Keratinocyte (primary cell): ENCODE data around the gene KRTAP4-16. TPM values are rescaled to one million over a fixed set of nuclear protein-coding genes. Genes with fewer than 3 reads are reported as not detected.
"Not testable (repeated sequence)": the region's sequence is repeated elsewhere in the genome, so short reads cannot be mapped to it uniquely, and the experiment has no call there.

Experiments
- DNase-seq: peaks from one replicate; pipeline ENCODE4 v3.0.0-alpha.2; 2011; ENCODE audit warnings: low read depth, missing footprints, low spot score
- FAIRE-seq: peaks from 2 replicates; lab custom pipeline; 2011; peaks lifted over from hg19 to GRCh38; lab: Jason Lieb, UNC
- H2AFZ ChIP-seq: 2 replicates; pipeline ENCODE4 v1.6.0; 2012; ENCODE audit warnings: low read length, control low read depth, inconsistent platforms; ENCODE audit not compliant: control insufficient read depth
- H3K27ac ChIP-seq: 2 replicates; pipeline ENCODE4 v1.5.1; 2011; ENCODE audit warnings: low read length; ENCODE audit not compliant: control insufficient read depth, insufficient read depth
- H3K27me3 ChIP-seq: 3 replicates; pipeline ENCODE4 v1.6.0; 2011; ENCODE audit warnings: low read length; ENCODE audit not compliant: control insufficient read depth, insufficient read depth; ENCODE audit errors: extremely low read depth
- H3K36me3 ChIP-seq, 2 experiments: 2 replicates in 1 of 2; 3 replicates in 1 of 2; pipeline ENCODE4 v1.5.1; 2011; ENCODE audit warnings: low read length in 2 of 2, mild to moderate bottlenecking in 1 of 2; ENCODE audit not compliant: control insufficient read depth in 2 of 2, insufficient read depth in 2 of 2; ENCODE audit errors: extremely low read depth in 1 of 2
- H3K4me1 ChIP-seq: 3 replicates; pipeline ENCODE4 v1.5.1; 2011; ENCODE audit warnings: low read length; ENCODE audit not compliant: control insufficient read depth, insufficient read depth; ENCODE audit errors: extremely low read depth
- H3K4me2 ChIP-seq: 3 replicates; pipeline ENCODE4 v1.6.0; 2011; ENCODE audit warnings: low read depth, low read length; ENCODE audit not compliant: control insufficient read depth, insufficient read depth; ENCODE audit errors: extremely low read depth
- H3K4me3 ChIP-seq, 3 experiments: fragments of 200-600 bp in 1 of 3; sonication (generic) in 1 of 3; 2 replicates in 2 of 3; 3 replicates in 1 of 3; pipeline ENCODE4 v1.5.1; 2011 to 2016; ENCODE audit warnings: low read length in 3 of 3, mild to moderate bottlenecking in 3 of 3, control low read depth in 2 of 3, inconsistent platforms in 1 of 3, low read depth in 1 of 3, mixed read lengths in 1 of 3, mixed run types in 1 of 3, moderate library complexity in 1 of 3; ENCODE audit not compliant: control insufficient read depth in 2 of 3, insufficient read depth in 2 of 3; ENCODE audit errors: extremely low read depth in 1 of 3
- H3K79me2 ChIP-seq: 2 replicates; pipeline ENCODE4 v1.6.0; 2012; ENCODE audit warnings: low read length; ENCODE audit not compliant: control insufficient read depth, insufficient read depth
- H3K9ac ChIP-seq: 3 replicates; pipeline ENCODE4 v1.6.0; 2011; ENCODE audit warnings: low read length; ENCODE audit not compliant: control insufficient read depth, insufficient read depth; ENCODE audit errors: extremely low read depth
- H3K9me1 ChIP-seq: 3 replicates; pipeline ENCODE4 v1.6.0; 2011; ENCODE audit warnings: low read length; ENCODE audit not compliant: control insufficient read depth, insufficient read depth; ENCODE audit errors: extremely low read depth
- H3K9me3 ChIP-seq: 2 replicates; pipeline ENCODE4 v1.5.1; 2012; ENCODE audit warnings: low read depth, low read length; ENCODE audit not compliant: control insufficient read depth
- H4K20me1 ChIP-seq: 3 replicates; pipeline ENCODE4 v1.6.0; 2011; ENCODE audit warnings: low read length; ENCODE audit not compliant: control insufficient read depth, insufficient read depth; ENCODE audit errors: extremely low read depth
- CTCF ChIP-seq, 3 experiments: IDR thresholded peaks in 1 of 3; conservative IDR thresholded peaks in 1 of 3; optimal IDR thresholded peaks in 1 of 3; 2 replicates in 2 of 3; 3 replicates in 1 of 3; pipeline versions ENCODE3 to v1.5.1; 2011; ENCODE audit warnings: low read length in 3 of 3, mild to moderate bottlenecking in 3 of 3, moderate library complexity in 2 of 3, control low read depth in 1 of 3, inconsistent platforms in 1 of 3; ENCODE audit not compliant: insufficient read depth in 2 of 3; ENCODE audit errors: extremely low read depth in 1 of 3
- EZH2 ChIP-seq: IDR thresholded peaks from one replicate; pipeline ENCODE4 v1.6.1; 2012; ENCODE audit warnings: inconsistent platforms, mild to moderate bottlenecking, low read length, moderate library complexity
- dilution Hi-C: fragments of 300-500 bp; cut with MboI; formaldehyde crosslinking; loops from one replicate; pipeline ENCODE4 v1.7.0; 2020; ENCODE audit warnings: low sequenced_read_pairs; ENCODE audit not compliant: extremely low pct_ligation_motif_present
- polyA plus RNA-seq, 5 experiments: library from polyadenylated mRNA; depleted of rRNA in 3 of 5; stranded (reverse) in 3 of 5; stranded (forward) in 1 of 5; unstranded in 1 of 5; fragments of >200 nt; gene quantifications; 1 replicate in 1 of 5; 2 replicates in 3 of 5; 3 replicates in 1 of 5; pipeline versions ENCODE4 v1.2.1 to v1.2.3, GENCODE V29; 2011 to 2012; ENCODE audit warnings: missing spikeins in 2 of 5, low read depth in 1 of 5, low replicate concordance in 1 of 5

The KRTAP4-16 gene
- polyA plus RNA-seq, 1 donor (not counting 4 experiments of a cell fraction or from before 2014, with no cell fraction given), result not detected

- Histone ChIP-seq H3K9ac (no peak overlapping the region), H3K4me2 (no peak overlapping the region), H3K79me2 (no peaks in the 10 kb centered on the region), H3K9me3 (no peaks in the 10 kb centered on the region), H4K20me1 (no peaks in the 10 kb centered on the region), H3K27me3 (no peaks in the 10 kb centered on the region), H3K4me1 (peaks cover 23% of the 10 kb centered on the region), H3K4me3 (no peak overlapping the region), H3K36me3 (no peaks in the 10 kb centered on the region), H3K9me1 (no peaks in the 10 kb centered on the region), H3K27ac (no peak overlapping the region), H2AFZ (no peak overlapping the region)
- dilution Hi-C loops, result no loop called here
- FAIRE-seq (no peak), DNase-seq (no peak)
- TF ChIP-seq CTCF (optimal IDR thresholded peaks at IDR 0.05 in 1 of 3, IDR thresholded peaks at IDR 0.05 in 1 of 3, conservative IDR thresholded peaks at IDR 0.05 in 1 of 3; ENCODE audit: extremely low read depth in 1 of 3, insufficient read depth in 2 of 3, low read length in 3 of 3), result no peak
- no peak for TF ChIP-seq EZH2
These were observed 6.0 kb downstream of the KRTAP4-16 start for GRCh38 chr17:41096055-41096454.

DNA sequence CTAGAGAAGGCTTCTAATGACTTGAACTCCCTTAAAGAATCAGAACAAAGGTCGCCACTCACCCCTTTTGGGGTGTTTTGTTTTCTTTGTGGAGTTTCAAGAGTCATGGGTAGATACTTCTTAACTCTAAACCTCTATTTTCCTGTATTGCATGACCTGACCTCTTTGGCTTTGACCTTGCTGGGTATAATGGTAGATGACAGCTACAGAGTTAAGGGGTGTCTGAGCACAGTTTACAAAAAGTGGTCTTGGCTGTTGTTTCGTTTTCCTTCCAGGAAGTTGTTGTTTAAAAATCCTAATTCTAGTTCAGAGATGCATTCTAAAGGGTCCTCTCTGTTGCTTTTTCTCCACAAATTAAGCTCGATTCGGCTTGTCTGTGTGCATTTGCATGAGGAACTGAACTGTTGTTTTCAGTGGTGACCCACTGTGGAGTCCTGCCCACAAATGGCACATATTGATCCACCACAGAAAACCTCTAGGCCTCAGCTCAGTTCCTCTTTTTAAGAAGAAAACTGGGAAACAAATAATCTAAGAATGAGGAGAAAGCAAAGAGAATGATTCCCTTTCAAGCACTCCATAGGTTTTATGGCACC lies 13.2 kb downstream of the KRTAP4-16 start:
- DNase-seq, H3K27ac ChIP-seq, H4K20me1 ChIP-seq, FAIRE-seq, H3K9ac ChIP-seq, H3K9me3 ChIP-seq, H3K36me3 ChIP-seq, H3K9me1 ChIP-seq, H3K4me2 ChIP-seq, H3K4me1 ChIP-seq, H3K27me3 ChIP-seq, H3K4me3 ChIP-seq, H3K79me2 ChIP-seq, dilution Hi-C loops, H2AFZ ChIP-seq: not testable (repeated sequence)

- H3K9ac ChIP-seq, H4K20me1 ChIP-seq, H3K27me3 ChIP-seq, H3K79me2 ChIP-seq, dilution Hi-C loops, H2AFZ ChIP-seq, H3K9me3 ChIP-seq, H3K36me3 ChIP-seq, H3K4me3 ChIP-seq, H3K9me1 ChIP-seq, DNase-seq: not testable (repeated sequence)
- peak; percentile 65 for FAIRE-seq
- Histone ChIP-seq H3K4me2 (peak within 1 kb of the TSS; percentile 14), H3K4me1 (peaks cover 15% of the 10 kb centered on the region), H3K27ac (peak within 1 kb of the TSS; percentile 34)
These were observed 17.7 kb downstream of the KRTAP4-16 start, which contains the start of gene KRTAP4-7 for GRCh38 chr17:41084100-41084856. TSS of gene KRTAP4-7 (plus strand) at chr17:41084150. CDS start at chr17:41084207, 57 bp downstream.

- H3K4me2 ChIP-seq, H3K36me3 ChIP-seq, DNase-seq, H3K4me3 ChIP-seq, H3K9ac ChIP-seq, H3K9me3 ChIP-seq, dilution Hi-C loops, H3K9me1 ChIP-seq, H3K27me3 ChIP-seq, H2AFZ ChIP-seq, H3K79me2 ChIP-seq, H4K20me1 ChIP-seq, H3K27ac ChIP-seq: not testable (repeated sequence)
- FAIRE-seq, result peak; percentile 100
- peaks cover 15% of the 10 kb centered on the region for H3K4me1 ChIP-seq
These were observed 18.6 kb downstream of the KRTAP4-16 start for GRCh38 chr17:41083427-41083826.
